HG03097 (cell line): ENCODE data around the gene CGB3.
"Not testable (repeated sequence)": the region's sequence is repeated elsewhere in the genome, so short reads cannot be mapped to it uniquely, and the experiment has no call there.

ENCODE experiments used
- ATAC-seq: cut with Tn5 transposase; IDR thresholded peaks from one replicate; pipeline ENCODE4 v1.9.1; 2021; ENCODE audit not compliant: unreplicated experiment, low FRiP score

CGB3 gene

DNA sequence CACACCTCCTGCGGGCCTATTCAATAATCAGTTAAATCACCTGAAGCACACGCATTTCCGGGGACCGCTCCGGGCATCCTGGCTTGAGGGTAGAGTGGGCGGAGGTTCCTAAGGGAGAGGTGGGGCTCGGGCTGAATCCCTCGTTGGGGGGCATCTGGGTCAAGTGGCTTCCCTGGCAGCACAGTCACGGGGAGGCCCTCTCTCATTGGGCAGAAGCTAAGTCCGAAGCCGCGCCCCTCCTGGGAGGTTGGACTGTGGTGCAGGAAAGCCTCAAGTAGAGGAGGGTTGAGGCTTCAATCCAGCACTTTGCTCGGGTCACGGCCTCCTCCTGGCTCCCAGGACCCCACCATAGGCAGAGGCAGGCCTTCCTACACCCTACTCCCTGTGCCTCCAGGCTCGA is 19.4 kb upstream of the CGB3 start, which contains the start of gene CGB5:
Gene CGB5 (plus strand): TSS at position 301 of the 400 bp plus-strand sequence. CDS start 362 bp downstream, outside the sequence.
- not testable (repeated sequence) for ATAC-seq

DNA sequence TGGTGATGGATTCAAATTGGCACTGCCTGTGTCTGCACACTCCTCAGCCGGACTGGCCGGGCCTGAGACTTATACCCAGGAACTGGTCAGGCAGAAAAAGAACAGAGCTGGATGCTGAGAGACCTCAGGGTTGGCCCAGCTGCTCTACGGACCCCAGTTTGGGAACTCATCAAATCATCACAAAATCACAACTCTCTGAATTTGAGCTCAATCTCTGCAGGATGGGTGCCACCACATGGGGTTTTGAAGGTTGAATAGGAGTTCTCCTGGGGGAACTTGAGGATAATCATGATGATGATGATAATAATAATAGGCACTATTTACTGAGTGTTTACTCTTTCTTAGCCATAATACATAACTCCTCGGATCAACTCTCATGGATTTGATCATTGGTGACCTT is 18.5 kb upstream of the CGB3 start:
- not testable (repeated sequence) for ATAC-seq

DNA sequence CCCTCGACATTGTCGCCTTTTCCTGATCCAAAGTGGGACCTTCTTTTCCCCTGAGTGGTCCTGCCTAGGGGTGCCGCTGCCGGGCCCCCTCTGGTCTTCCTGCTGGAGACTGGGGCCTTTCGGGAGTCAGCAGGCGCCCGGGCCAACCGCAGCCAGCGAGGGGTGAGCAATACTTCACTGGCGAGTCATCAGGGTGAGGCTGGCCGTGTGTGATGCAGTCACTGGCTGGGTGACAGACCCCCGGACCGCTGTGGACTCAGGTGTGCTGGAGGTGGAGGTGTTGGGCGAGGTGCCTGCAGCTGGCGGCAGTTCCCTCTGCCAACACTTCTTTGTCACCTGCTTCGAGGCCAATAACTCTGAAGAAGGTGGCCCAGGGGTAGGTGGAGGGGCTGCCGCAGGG is 18.0 kb upstream of the CGB3 start:
- no peak for ATAC-seq

DNA sequence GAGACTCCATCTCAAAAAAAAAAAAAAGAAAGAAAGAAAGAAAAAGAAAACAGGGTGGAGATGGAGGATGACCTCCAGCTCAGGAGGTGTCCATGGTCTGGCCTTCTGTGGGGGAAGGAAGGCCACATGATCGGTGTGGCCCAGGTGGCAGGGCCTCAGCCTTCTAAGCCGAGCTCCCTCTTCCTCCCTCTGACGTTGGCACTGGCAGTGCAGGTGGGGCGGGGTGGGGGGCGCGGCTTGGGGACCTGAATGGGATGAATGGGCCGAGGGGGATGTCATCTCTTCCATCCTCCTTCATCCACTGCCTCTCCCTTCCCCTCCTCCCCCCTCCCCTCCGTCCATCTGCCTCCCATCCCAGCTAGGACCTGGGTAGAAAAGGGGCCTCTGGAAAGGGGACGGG is 15.6 kb upstream of the CGB3 start:
- not testable (repeated sequence) for ATAC-seq

DNA sequence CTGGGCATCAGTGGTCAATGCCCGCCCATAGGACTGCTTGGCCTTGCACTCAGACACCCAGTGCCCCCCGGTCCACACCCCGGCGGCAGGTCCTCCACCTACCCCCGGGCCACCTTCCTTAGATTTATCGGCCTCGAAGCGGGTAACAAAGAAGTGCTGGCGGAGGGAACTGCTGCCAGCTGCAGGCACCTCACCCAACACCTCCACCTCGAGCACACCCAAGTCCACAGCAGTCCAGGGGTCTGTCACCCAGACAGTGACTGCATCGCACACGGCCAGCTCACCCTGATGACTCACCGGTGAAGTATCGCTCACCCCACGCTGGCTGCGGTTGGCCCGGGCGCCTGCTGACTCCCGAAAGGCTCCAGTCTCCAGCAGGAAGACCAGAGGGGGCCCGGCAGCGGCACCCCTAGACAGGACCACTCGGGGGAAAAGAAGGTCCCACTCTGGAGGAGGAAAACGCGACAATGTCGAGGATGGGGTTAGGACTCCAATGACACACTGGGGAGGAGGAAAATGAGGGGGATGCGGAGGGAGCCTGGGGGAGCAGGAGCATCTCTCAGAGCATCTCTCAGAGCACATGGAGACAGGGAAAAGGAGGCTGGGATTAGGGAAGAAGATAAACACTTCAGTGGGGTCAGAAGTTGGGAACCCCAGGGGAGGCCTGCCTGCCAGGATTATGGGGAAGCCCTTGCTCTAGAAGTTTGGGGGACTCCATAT is 14.6 kb upstream of the CGB3 start:
- not testable (repeated sequence) for ATAC-seq

DNA sequence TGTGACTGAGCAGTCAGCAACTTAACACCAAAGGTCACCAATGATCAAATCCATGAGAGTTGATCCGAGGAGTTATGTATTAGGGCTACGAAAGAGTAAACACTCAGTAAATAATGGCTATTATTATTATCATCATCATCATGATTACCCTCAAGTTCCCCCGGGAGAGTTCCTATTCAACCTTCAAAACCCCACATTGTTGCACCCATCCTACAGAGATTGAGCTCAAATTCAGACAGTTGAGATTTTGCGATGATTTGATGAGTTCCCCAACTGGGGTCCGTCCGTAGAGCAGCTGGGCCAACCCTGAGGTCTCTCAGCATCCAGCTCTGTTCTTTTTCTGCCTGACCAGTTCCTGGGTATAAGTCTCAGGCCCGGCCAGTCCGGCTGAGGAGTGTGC is 14.0 kb upstream of the CGB3 start:
- ATAC-seq, result not testable (repeated sequence)

DNA sequence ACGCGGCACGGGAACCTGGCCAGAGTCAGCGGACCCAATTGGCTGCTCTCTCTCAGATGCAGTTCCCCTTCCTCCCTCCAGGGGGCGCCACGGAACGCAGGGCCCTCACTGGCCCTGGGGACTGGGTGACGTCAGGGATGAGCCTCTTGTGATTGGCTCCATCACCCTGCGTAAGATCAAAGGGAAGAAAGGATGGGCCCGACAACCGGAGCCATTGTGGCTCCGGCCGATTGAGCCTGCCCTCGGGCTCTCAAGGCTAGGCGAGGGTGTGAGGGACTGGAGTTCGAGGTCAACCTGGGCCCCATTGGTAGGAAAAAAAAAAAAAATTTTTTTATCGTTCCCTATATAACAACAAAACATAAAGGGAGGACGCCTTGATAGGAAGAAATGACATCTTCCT is 12.7 kb upstream of the CGB3 start, which contains the start of gene CGB1:
Gene CGB1 (minus strand): TSS at position 81 of the 400 bp plus-strand sequence. CDS start 184 bp downstream, outside the sequence.
- ATAC-seq, result not testable (repeated sequence)

DNA sequence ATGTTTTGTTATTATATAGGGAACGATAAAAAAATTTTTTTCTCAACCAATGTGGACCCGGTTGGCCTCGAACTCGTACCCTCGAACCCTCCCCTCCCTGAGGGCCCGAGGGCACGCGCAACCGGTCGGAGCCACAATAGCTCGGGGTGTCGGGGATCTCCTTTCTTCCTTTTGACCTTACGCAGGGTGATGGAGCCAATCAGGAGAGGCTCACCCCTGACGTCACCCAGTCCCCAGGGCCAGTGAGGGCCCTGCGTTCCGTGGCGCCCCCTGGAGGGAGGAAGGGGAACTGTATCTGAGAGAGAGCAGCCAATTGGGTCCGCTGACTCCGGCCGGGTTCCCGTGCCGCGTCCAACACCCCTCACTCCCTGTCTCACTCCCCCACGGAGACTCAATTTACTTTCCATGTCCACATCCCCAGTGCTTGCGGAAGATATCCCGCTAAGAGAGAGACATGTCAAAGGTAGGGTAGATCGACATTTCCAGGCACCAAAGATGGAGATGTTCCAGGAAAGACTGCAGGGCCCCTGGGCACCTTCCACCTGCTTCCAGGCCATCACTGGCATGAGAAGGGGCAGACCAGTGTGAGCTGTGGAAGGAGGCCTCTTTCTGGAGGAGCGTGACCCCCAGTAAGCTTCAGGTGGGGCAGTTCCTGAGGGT is 7.6 kb upstream of the CGB3 start, which contains the start of gene CGB2:
Gene CGB2 (plus strand): TSS at position 249 of the 660 bp plus-strand sequence. CDS start 206 bp downstream, at position 455.
- ATAC-seq, result not testable (repeated sequence)

DNA sequence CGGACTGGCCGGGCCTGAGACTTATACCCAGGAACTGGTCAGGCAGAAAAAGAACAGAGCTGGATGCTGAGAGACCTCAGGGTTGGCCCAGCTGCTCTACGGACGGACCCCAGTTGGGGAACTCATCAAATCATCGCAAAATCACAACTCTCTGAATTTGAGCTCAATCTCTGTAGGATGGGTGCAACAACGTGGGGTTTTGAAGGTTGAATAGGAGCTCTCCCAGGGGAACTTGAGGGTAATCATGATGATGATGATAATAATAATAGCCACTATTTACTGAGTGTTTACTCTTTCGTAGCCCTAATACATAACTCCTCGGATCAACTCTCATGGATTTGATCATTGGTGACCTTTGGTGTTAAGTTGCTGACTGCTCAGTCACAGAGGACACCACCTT is 6.2 kb upstream of the CGB3 start:
- ATAC-seq, result not testable (repeated sequence)

DNA sequence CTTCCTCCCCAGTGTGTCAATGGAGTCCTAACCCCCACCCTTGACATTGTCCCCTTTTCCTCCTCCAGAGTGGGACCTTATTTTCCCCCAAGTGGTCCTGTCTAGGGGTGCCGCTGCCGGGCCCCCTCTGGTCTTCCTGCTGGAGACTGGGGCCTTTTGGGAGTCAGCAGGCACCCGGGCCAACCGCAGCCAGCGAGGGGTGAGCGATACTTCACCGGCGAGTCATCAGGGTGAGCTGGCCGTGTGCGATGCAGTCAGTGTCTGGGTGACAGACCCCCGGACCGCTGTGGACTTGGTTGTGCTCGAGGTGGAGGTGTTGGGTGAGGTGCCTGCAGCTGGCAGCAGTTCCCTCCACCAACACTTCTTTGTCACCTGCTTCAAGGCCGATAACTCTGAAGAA is 5.6 kb upstream of the CGB3 start:
- not testable (repeated sequence) for ATAC-seq

DNA sequence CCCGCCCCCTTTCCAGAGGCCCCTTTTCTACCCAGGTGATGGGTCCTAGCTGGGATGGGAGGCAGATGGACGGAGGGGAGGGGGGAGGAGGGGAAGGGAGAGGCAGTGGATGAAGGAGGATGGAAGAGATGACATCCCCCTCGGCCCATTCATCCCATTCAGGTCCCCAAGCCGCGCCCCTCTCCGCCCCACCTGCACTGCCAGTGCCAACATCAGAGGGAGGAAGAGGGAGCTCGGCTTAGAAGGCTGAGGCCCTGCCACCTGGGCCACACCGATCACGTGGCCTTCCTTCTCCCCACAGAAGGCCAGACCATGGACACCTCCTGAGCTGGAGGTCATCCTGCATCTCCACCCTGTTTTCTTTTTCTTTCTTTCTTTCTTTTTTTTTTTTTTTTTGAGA is 4.6 kb upstream of the CGB3 start:
- ATAC-seq, result not testable (repeated sequence)

DNA sequence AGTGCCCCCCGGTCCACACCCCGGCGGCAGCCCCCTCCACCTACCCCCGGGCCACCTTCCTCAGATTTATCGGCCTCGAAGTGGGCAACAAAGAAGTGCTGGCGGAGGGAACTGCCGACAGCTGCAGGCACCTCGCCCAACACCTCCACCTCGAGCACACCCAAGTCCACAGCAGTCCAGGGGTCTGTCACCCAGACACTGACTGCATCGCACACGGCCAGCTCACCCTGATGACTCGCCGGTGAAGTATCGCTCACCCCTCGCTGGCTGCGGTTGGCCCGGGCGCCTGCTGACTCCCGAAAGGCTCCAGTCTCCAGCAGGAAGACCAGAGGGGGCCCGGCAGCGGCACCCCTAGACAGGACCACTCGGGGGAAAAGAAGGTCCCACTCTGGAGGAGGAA is 1.5 kb upstream of the CGB3 start:
- not testable (repeated sequence) for ATAC-seq

DNA sequence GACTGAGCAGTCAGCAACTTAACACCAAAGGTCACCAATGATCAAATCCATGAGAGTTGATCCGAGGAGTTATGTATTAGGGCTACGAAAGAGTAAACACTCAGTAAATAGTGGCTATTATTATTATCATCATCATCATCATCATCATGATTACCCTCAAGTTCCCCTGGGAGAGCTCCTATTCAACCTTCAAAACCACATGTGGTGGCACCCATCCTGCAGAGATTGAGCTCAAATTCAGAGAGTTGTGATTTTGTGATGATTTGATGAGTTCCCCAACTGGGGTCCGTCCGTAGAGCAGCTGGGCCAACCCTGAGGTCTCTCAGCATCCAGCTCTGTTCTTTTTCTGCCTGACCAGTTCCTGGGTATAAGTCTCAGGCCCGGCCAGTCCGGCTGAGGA is 955 bp upstream of the CGB3 start:
- ATAC-seq, result not testable (repeated sequence)

DNA sequence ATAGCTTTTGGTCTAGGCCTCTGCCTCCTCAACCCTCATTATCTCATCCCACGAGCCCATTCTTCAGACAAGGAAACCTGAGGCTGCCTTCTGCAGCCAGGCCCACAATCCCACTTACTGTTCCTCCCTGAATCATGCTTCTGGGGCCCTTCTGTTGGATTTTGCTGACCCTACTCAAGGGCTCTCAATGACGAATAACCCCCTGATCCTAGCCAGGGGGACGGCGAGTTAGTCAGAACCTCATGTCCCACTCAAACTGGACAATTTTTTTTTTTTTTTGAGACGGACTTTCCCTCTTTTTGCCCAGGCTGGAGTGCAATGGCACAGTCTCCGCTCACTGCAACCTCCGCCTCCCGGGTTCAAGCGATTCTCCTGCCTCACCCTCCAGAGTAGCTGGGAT is 2.0 kb downstream of the CGB3 start:
- ATAC-seq, result no peak

DNA sequence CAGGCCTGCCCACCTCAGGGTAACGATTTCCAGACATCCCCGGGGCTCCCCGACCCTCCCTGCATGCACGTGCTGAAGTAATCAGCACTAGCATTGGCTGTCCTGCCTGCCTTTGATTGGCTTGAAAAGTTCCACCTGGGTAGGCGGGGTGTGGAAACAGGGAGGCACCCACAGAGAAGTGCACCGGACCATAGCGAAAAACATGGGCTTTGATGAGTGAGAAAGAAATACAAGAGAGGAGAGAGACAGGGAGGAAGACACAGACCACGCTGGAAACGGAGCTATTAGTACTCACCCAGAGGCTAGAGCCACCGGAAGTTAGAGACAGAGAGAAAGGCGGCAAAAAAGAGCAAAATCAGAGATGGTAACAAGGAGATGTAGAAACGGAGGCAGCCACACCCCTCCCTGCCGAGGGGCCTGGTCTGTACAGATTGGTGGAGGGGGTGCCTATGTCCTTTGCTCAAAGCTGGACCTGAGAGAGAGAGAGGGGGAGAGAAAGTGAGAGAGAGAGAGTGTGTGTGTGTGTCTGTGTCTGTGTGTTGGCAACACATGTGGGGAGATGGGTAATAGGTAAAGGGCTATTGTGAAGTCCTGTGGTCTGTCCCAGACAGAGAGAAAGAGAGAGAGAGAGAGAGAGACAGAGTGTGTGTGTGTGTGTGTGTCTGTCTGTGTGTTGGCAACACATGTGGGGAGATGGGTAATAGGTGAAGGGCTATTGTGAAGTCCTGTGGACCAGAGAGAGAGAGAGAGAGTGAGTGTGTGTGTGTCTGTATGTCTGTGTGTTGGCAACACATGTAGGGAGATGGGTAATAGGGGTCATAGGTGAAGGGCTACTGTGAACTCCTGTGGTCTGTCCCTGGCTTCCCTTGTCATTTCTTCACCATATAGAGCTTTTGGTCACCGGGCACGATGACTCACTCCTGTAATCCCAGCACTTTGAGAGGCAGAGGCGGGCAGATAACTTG is 2.9 kb downstream of the CGB3 start:
- ATAC-seq, result no peak

DNA sequence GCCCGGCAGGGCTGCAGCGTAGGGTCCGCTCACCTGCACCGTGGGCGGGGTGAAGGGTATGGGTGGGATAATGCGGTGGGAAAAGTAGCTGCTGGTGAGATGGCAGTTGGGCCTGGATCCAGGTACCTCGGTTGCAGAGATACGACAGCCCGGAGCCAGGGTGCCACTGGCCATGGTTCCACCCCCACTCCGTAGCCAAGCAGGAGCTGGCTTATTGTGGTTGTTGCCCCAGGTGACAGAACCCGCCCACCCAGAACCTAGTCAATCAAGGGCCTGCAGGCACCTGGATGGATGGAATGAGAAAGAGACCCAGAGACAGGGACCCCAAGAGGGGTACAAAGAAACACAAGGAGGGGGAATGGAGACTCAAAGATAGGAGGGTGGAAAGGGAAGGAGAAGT is 3.8 kb downstream of the CGB3 start:
- ATAC-seq, result no peak

DNA sequence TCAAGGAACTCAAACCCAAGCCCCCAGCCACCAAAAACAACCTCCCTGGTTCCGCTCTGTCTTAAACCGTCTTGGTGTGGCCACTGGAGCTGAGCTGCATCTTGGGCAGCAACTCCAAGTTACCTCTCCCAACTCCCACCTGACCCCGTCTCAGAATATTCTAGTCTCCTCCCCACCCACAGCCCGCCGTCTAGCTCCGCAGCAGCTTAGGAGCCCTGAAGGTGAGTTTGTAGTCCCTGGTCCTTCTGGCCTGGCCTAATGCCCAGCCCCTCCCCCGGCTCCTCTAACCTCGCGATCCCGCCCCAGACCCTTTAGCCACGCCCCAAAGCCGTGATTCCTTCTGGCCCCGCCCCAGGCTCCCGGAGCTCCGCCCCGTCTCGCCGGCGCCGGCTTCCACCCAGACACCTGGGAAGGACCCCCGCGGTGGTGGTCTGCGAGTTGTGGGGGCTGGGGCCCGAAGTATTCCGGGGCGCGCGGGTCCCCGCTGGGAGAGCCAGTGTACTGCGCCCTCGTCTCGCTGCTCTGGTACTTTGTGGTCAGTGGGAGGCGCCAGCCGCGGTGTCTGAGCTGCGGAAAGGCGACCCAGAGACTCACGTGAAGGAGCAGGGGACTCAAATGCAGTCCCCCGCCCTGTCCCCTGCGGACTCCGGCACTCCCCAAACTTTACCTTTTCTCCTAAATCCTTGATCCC is 4.7 kb downstream of the CGB3 start:
- ATAC-seq, result no peak

DNA sequence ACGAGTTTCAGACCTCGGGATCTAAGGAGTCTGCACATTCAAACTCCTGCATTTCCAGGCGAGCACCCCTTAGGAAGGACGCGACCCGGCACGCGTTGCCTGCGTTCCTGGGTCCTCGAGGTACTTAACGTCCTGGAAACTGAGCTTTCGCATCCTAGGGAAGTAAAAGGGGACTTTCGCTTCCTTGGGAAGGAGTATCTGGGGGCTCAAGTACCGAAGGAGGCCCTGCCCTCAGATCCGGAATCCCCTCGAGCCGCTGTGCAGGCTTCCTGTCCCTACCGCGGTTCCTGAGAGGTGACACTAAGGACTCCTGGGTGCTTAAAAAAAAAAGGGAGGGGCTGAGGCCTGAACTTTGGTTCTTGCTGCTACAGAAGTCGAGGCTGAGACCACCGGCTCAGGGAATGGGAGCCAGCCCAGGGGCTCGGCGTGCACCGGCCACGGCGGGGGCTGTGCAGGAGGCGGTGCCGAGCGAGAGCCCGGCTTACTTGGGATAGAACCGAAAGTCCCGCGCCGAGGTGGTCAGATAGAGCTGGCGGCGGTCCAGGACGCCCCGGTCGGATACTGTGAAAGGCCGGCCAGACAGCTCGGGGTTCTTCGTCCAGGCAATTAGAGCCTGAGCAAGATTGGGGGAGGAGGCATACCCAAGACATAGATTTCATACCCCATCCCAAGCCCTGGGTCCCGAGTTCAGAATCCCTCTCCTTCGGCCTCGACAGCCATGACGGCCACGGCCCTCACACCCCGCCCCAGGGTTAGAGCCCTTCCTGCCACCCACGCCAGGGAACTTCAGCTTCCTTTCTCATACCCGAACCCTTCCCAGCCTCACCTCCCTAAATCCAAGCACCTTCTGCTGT is 5.5 kb downstream of the CGB3 start:
- ATAC-seq, result not testable (repeated sequence)

DNA sequence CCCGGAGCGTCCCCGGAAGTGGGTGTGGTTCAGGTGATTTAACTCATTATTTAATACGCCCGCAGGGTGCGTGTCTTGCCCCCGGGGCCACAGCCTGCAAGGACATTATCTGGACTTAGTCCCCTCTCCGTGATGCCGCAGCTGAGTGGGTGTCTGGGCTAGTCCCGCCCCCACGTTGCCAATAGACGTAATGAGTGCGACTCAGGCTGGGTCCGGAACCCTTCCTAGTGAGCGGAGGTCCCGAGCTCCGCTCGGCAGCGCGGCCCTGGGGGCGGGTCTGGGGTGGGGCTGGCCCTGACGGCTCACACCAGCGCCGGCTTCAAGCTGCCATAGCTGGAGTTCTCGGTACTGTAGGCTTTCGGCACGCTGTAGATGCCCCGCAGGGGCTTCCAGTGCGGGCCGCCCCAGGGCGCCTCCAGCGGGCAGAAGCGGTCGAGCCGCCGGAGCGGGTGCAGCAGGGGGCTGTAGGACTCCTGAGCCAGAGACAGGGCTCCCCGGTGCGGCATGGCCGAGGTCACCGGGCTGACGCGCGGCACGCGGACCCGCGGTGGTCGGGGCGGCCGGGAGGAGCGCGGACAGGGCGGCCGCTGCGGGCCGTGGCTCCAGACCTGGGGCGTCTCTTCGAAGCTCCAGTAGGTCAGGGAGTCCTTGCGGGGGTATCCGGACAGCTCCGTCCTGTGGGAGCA is 6.3 kb downstream of the CGB3 start:
- no peak for ATAC-seq
